Ecto neural progenitor cell (in vitro differentiated cells): Measurements from ENCODE around the gene HTR3C.

Source experiments
- DNase-seq: peaks from one replicate; pipeline ENCODE4 v3.0.0-alpha.2; 2018; ENCODE audit warnings: low spot score

Gene HTR3C

GRCh38 chr3:184092199-184092598 is 39.4 kb downstream of the HTR3C start:
- no peak for DNase-seq

- no peak for DNase-seq
These were observed 44.0 kb downstream of the HTR3C start, which contains the start of gene HTR3E for GRCh38 chr3:184096811-184097383. Gene HTR3E, plus strand, starts transcription at chr3:184097064. Its CDS starts 466 bp downstream, at chr3:184097530.

- DNase-seq, result no peak
These were observed 44.7 kb downstream of the HTR3C start for GRCh38 chr3:184097556-184097955.

GRCh38 chr3:184099806-184100686 is 47.2 kb downstream of the HTR3C start:
- DNase-seq, result no peak
